Measurements from ENCODE around the gene PDE1C.

GRCh38 chr7:31919678-31920369 is 150.4 kb downstream of the PDE1C start:
- no peak for TF ChIP-seq CTCF (IDR thresholded peaks at IDR 0.05)
- TF ChIP-seq POLR2A (IDR thresholded peaks at IDR 0.05): no peak
